HG02970 (cell line): ENCODE measurements around the gene B4GALT1.
"Not testable (repeated sequence)": the region's sequence is repeated elsewhere in the genome, so short reads cannot be mapped to it uniquely, and the experiment has no call there.

Experiments used
- ATAC-seq: cut with Tn5 transposase; IDR thresholded peaks from one replicate; pipeline ENCODE4 v1.9.1; 2021; ENCODE audit warnings: mild to moderate bottlenecking, moderate library complexity, moderate number of reproducible peaks; ENCODE audit not compliant: unreplicated experiment, low FRiP score

Gene B4GALT1

GRCh38 chr9:33106372-33106771, 60.8 kb downstream of the B4GALT1 start:
- no peak for ATAC-seq

DNA sequence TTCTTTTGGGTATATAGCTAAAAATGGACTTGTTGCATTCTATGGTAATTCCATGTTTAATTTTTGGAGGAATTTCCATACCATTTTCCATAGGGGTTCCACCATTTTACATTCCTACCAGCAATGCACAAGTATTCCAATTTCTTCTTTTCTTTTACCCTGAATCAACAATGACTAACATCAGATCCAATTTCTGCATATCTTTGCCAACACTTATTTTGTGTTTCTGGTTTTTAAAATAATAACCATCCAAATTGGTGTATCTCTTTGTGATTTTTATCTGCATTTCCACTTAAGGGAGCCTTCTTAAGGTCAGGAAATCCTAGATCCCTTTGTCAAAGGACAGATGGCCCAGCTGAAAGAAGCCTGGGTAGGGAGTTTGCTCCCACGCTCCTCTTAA, 61.2 kb downstream of the B4GALT1 start:
- no peak for ATAC-seq

DNA sequence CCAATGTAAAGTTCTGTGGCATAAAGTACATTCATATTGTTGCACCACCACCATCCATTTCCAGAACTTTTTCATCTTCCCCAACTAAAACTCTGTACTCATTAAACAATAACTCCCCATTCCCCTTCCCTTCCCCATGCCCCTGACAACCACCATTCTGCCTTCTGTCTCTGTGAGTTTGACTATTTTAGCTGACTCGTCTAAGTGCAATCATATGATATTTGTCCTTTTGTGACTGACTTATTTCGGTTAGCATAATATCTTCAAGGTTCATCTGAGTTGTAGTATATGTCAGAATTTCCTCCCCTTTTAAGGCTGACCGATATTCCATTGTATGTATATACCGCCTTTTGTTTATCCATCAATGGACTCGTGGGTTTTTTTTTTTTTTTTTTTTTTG, 61.6 kb downstream of the B4GALT1 start:
- no peak for ATAC-seq

DNA sequence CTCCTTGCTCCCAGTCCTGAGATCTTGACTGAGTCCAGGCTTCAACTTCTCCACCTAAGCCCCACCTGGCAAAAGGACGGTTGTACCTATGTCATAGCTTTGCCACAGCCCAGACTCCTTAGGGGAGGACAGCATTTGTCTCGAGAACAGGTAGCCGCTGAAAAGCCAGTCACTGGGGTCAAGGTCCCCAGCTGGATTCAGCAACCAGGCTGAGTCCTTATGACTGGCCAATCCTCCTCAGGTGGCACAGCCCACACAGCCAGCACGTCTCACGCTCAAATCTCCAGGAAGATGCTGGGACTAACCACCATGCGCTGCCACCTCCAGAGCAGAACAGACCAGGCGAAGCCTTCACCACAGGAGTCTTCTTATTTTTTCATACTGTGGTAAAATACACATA, 62.7 kb downstream of the B4GALT1 start:
- no peak for ATAC-seq

DNA sequence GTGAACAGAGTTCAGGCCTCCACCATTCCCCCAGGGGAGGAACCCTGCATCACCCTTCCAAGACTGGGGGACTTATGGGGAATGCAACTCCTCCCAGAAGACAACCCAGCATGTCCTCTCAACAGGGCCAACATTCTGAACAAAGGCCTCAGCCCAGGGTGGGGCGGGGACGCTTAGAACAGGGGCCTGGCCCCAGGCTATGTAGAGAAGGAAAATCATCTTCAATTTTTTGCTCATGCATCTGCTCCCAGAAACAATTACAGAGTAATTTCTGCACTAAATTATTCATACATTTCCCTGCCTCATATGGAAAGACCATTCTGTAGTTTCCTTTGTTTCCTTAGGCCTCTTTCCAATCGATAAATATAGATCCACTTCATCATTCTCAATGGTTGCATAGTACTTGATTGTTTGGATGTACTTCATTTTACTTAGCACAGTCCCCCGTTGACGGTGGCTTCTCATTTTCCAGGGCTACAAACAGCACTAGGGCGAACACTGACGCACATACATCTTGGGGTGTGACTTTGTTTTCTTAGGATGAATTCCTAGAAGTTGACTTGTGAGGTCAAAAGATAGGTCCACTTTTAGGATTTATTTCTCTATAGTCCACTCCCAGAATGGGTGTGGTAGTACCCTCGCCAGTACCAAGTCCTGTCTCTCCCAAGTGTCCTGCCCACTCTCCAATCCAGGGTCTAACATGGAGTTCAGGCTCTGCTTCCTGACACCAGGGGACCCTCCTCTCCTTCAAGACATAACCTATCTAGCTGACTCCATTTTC, 63.4 kb downstream of the B4GALT1 start:
- no peak for ATAC-seq

GRCh38 chr9:33102551-33103210, 64.5 kb downstream of the B4GALT1 start:
- ATAC-seq = no peak

- ATAC-seq = no peak
These were observed 65.8 kb downstream of the B4GALT1 start for GRCh38 chr9:33101104-33101951.

DNA sequence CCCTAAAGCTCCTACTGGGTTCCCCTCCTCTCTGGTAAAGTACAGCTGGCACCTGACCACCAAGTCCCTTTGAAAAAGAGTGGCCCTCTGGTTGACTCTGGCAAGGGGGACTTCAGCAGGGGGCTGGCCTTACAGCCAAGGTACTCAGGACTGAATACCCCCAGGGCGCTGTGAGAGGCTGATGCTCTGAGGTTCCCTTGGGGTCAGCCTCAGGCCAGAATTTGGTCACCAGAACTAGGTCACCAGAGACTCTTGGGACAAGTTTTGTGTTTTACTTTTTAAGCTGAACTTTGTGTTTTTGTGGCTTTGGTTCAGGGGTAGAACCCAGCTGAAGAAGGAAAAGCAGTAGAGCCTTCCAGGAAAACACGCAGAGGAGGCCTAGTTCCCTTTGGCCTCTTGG, 67.4 kb downstream of the B4GALT1 start:
- ATAC-seq = no peak

GRCh38 chr9:33097192-33097591, 69.9 kb downstream of the B4GALT1 start:
- no peak for ATAC-seq

- ATAC-seq = no peak
These were observed 74.5 kb downstream of the B4GALT1 start for GRCh38 chr9:33092634-33093033.

DNA sequence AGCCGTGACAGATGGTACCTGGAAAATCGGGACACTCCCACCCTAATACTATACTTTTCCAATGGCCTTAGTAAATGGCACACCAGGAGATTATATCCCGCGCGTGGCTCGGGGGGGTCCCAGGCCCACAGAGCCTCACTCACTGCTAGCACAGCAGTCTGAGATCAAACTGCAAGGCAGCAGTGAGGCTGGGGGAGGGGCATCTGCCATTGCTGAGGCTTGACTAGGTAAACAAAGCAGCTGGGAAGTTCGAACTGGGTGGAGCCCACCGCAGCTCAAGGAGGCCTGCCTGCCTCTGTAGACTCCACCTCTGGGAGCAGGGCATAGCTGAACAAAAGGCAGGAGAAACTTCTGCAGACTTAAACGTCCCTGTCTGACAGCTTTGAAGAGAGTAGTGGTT, 81.5 kb downstream of the B4GALT1 start:
- not testable (repeated sequence) for ATAC-seq

- ATAC-seq = no peak
These were observed 84.4 kb downstream of the B4GALT1 start for GRCh38 chr9:33082538-33083326.

GRCh38 chr9:33082128-33082527, 85.0 kb downstream of the B4GALT1 start:
- ATAC-seq = no peak

DNA sequence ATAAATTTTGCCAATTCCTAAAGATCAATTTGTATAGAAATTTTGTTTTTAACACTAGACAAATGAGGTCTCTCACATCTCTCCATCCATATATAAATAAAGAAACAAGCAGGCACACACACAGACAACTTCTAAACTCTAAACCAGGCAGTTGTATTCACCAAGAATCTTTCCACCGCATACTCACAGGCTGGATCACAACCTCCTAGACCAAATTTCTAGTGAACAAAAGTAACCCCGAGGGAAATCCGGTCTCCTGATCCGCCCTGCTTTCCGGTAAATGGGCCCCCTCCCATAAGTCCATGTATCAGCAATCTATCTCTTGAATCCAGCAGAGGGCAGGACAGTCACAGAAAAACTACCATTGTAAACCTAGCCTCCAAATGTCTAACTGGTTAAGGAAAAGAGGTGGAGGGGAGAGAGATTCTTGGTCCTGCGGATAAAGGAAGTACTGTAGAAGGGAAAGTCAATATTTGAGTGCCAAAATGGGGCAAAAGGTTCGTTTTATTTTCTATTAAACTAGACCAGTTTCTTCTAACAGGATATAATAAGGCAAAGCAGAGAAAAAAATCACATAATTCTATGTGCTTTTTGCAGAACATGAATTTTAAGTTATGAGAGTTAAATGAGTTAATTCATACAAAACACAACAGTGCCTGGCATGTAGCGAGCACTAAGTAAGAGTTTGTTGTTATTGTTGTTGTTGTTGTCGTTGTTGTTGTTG, 85.8 kb downstream of the B4GALT1 start:
- no peak for ATAC-seq

GRCh38 chr9:33080534-33080933, 86.6 kb downstream of the B4GALT1 start:
- ATAC-seq = no peak

DNA sequence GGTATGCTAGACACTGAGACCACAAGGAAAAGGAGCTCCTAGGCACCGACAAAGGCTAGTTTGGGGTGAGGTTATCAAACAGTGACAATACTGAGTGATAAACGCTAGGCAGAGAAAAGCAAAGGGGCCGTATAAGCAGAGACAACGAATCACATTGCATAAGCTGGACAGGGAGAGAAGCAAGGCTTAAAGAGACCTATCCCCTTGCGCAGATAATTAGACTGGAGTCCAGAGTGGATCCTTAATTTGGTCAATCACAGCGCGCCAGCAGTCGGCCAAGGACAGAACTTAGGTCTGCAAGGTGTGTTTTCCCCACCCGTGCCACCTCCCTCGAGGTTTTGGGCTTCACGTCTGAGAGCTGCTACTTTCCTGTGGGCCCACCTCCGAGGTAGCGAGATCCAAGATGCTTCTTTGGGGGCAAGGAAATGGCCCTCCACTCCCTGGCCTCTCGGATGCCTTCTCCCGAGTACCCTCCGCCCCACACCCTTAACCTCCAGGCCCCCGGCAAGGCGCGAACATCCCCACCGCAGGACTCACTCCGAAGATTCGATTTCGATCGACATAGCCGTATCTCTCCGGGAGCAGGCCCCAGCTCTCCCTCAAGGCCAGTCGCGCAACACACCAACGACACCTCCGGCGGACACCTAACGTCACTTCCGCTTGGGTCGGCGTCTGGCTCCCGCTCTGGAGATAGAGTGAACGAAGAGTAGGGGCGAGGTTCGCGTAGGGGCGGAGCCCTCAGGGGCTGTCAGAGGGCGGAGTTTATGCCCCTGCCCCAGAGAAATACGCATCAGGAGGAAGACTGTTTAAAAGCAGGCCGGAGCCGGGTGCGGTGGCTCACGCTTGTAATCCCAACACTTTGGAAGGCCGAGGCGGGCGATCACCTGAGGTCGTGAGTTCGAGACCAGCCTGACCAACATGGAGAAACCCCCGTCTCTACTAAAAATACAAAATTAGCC, 90.8 kb downstream of the B4GALT1 start, which contains the start of gene SMU1:
TSS of gene SMU1 (minus strand) at position 629 of the 959 bp plus-strand sequence. CDS start at position 563, 66 bp downstream.
- ATAC-seq = peak; percentile 98

- no peak for ATAC-seq
These were observed 98.1 kb downstream of the B4GALT1 start for GRCh38 chr9:33068991-33069390.
